Fibroblast of villous mesenchyme (primary cell): ENCODE data around the gene GNLY. TPM values are rescaled to one million over a fixed set of nuclear protein-coding genes. Genes with fewer than 3 reads are reported as not detected.
"Not testable (repeated sequence)": the region's sequence is repeated elsewhere in the genome, so short reads cannot be mapped to it uniquely, and the experiment has no call there.

ENCODE experiments used
- DNase-seq: peaks from one replicate; pipeline ENCODE4 v3.0.0-alpha.2; 2010; ENCODE audit warnings: low read depth
- H3K4me3 ChIP-seq: 2 replicates; pipeline ENCODE4 v1.5.1; 2011; ENCODE audit warnings: low read depth, mild to moderate bottlenecking, low read length
- total RNA-seq: library from RNA; depleted of rRNA; stranded (reverse); fragments of >200 nt; gene quantifications from 2 replicates; pipeline ENCODE4 v1.2.3, GENCODE V29; 2012
- TF ChIP-seq, protein P1 (sequence below): IDR thresholded peaks from 2 replicates; pipeline ENCODE4 v1.5.1; 2012; ENCODE audit warnings: low read depth, mild to moderate bottlenecking, low read length; ENCODE audit not compliant: insufficient read depth

Gene GNLY
- total RNA-seq, 1 donor: not detected

DNA sequence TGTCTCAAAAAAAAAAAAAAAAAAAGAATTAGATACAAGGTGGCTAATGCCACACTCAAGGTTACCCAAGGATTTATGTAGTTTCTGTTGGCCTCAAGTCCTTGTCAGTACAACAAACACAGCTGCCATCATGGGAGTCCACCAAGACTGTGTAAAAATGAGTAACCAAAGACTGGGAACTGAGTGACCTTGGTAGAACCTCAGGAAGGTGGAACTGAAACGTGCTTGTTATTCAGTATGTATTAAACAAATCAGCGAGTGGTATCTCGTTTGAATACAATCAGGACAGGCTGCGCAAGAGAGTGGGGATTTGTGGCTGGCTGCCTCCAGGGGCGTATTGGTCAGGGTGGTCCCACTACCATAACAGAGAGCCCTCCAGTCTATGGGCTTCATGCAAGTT is 24.6 kb upstream of the GNLY start:
- TF ChIP-seq, protein P1, sequence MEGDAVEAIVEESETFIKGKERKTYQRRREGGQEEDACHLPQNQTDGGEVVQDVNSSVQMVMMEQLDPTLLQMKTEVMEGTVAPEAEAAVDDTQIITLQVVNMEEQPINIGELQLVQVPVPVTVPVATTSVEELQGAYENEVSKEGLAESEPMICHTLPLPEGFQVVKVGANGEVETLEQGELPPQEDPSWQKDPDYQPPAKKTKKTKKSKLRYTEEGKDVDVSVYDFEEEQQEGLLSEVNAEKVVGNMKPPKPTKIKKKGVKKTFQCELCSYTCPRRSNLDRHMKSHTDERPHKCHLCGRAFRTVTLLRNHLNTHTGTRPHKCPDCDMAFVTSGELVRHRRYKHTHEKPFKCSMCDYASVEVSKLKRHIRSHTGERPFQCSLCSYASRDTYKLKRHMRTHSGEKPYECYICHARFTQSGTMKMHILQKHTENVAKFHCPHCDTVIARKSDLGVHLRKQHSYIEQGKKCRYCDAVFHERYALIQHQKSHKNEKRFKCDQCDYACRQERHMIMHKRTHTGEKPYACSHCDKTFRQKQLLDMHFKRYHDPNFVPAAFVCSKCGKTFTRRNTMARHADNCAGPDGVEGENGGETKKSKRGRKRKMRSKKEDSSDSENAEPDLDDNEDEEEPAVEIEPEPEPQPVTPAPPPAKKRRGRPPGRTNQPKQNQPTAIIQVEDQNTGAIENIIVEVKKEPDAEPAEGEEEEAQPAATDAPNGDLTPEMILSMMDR: no peak
- DNase-seq: no peak
- no peak overlapping the region for H3K4me3 ChIP-seq

DNA sequence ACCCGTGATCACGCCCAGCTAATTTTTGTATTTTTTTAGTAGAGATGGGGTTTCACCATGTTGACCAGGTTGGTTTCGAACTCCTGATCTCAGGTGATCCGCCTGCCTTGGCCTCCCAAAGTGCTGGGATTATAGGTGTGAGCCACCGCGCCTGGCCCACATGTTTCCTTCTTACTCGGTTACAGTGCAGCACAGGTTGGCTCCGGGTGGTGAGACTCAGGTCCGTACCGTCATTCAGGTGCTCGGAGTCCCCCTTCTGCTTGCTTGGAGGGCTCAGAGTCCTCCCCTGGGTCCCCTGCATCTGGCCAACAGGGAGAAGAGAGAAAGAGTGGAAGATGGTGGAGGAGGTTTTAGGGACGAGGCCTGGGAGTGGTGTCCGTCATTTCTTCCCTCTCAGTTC is 23.7 kb upstream of the GNLY start:
- DNase-seq, H3K4me3 ChIP-seq: not testable (repeated sequence)

DNA sequence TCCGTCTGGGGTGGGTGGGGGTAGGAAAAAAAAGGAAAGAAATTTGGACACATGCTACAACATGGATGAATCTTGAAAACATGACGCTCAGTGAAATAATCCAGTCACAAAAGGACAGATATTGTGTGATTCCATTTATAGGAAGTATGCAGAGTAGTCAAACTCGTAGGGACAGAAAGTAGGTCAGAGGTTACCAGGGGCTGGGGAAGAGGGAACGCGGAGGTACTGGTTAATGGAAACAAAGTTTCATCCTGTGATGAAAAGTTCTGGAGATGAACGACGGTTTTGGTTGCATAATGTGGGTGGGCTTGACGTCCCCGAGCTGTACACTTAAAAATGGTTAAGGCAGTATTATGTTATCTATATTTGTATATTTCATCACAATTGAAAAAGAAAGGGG is 21.7 kb upstream of the GNLY start:
- TF ChIP-seq, protein P1: no peak
- no peak overlapping the region for H3K4me3 ChIP-seq
- no peak for DNase-seq

DNA sequence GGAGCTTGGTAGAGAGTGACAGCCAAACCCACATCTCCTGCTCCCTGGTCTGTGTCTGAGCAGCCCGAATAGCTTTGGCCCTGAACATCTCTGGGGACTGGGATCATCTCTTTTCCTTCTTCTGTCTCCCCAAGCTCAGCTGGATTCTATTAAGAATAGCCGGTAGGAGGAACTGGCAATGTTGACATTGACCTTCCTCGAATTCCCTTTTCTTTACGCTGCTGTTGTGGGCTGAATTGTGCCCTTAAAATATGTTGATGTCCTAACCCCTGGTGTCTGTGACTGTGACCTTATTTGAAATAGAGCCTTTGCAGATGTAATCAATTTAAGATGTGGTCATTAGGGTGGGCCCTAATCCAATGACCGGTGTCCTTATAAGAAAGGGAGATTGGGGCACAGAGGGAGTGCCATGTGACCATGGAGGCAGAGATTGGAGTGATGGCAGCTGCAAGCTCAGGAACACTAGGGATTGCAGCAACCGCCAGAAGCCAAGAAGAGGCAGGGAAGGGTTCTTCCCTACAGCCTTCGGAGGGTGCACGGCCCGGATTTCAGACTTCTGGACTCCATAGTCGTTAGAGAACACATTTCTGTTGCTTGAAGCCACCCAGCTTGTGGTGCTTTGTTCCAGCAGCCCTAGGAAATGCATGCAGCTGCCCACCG is 20.3 kb upstream of the GNLY start:
- no peak overlapping the region for H3K4me3 ChIP-seq
- TF ChIP-seq, protein P1: no peak
- DNase-seq: no peak

DNA sequence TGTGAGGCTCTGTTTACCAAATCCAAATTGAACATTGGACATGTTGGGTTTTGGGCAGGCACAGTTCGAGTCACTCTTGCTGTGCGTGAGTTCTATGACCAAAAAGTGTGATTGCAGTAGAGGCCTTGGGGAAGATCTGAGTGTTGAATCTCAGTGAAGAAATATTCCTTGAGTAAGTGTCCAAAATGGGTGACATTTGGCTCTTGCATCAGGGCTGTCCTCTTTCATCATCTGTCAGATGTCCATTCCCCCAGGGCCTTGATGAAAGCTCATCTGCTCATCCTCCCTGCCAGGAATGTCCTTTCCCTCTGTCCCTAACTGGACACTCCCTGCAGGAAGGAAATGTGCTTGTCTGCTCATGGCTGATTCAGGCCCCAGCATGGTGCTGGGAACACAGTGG is 19.7 kb upstream of the GNLY start:
- peak; percentile 59 for DNase-seq
- TF ChIP-seq, protein P1: no peak
- no peak overlapping the region for H3K4me3 ChIP-seq

DNA sequence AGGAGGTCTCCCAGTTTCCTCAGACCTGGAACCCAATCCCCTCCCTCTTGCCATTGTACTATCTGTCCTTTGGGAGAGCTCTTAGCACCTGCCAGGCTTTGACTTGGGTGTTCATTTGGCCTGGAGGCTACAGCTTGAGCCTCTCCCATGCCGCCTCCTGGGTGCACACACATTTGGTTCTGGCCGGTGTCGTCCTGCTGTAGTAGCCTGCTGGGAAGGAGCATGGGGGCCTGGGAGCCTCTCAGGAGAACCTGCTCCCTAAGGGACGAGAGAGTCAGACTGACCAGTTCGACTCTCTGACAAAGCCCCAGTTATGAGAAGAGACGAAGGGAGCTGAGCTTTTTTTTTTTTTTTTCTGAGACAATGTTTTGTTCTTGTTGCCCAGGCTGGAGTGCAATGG is 18.7 kb upstream of the GNLY start:
- TF ChIP-seq, protein P1: no peak
- no peak overlapping the region for H3K4me3 ChIP-seq
- no peak for DNase-seq

DNA sequence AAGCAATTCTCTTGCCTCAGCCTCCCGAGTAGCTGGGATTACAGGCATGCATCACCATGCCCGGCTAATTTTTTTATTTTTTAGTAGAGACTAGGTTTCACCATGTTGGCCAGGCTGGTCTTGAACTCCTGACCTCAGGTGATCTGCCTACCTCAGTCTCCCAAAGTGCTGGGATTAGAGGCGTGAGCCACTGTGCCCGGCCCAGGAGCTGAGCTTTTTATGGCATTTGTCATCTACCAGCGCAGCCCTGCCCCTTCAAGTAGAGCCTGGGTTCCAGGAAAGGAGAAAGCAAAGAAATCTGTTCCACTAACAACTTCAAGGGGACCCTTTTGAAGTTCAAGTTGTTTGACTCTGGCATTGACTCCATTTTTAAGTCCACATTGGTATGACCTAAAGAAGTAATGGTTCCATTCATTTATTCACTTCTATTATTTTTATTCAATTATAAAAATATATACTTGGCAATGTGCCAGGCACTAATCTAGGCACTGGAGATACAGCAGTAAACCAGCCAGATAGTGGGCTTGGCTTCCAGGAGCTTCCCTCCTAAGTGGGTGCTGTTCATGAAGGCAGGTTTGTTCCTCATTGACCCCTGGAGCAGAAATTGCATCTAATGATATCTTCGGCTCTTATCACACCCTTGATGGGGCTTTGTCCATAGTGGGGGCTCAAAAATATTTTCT is 18.2 kb upstream of the GNLY start:
- no peak overlapping the region for H3K4me3 ChIP-seq
- TF ChIP-seq, protein P1: no peak
- no peak for DNase-seq
